Choroid plexus epithelial cell (primary cell): ENCODE results near the gene SCO1.
"Not testable (repeated sequence)": the region's sequence is repeated elsewhere in the genome, so short reads cannot be mapped to it uniquely, and the experiment has no call there.

Experiments
- DNase-seq: peaks from one replicate; pipeline ENCODE4 v3.0.0-alpha.2; 2010; ENCODE audit warnings: low read depth
- H3K4me3 ChIP-seq: 2 replicates; pipeline ENCODE4 v1.5.1; 2011; ENCODE audit warnings: low read depth, mild to moderate bottlenecking, control low read depth, low read length, moderate library complexity
- TF ChIP-seq, protein P1 (sequence below): conservative IDR thresholded peaks from 2 replicates; pipeline ENCODE4 v1.5.1; 2011; ENCODE audit warnings: low read depth, mild to moderate bottlenecking, control low read depth, inconsistent platforms, low read length, moderate library complexity

SCO1 gene

DNA sequence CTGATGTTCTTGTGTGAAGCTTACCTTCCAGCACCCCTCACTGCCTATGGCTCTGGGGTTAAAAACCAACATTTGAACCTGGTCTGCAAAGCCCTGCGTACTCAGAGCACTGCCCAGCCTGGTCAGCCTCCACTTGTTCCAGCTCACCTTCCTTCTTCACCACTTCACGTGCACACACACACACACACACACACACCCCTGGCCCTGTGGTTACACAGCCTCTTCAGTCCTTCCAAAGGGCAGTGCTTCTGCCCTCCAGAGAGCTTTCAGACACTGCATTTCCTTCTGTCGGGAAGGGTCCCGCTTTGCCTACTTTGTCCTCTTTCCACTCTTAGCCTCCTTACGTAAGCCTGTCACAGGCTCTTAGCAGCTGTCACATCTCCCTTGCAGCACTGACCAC is 42.1 kb upstream of the SCO1 start:
- DNase-seq: no peak
- no peak overlapping the region for H3K4me3 ChIP-seq
- TF ChIP-seq, protein P1, sequence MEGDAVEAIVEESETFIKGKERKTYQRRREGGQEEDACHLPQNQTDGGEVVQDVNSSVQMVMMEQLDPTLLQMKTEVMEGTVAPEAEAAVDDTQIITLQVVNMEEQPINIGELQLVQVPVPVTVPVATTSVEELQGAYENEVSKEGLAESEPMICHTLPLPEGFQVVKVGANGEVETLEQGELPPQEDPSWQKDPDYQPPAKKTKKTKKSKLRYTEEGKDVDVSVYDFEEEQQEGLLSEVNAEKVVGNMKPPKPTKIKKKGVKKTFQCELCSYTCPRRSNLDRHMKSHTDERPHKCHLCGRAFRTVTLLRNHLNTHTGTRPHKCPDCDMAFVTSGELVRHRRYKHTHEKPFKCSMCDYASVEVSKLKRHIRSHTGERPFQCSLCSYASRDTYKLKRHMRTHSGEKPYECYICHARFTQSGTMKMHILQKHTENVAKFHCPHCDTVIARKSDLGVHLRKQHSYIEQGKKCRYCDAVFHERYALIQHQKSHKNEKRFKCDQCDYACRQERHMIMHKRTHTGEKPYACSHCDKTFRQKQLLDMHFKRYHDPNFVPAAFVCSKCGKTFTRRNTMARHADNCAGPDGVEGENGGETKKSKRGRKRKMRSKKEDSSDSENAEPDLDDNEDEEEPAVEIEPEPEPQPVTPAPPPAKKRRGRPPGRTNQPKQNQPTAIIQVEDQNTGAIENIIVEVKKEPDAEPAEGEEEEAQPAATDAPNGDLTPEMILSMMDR: no peak

DNA sequence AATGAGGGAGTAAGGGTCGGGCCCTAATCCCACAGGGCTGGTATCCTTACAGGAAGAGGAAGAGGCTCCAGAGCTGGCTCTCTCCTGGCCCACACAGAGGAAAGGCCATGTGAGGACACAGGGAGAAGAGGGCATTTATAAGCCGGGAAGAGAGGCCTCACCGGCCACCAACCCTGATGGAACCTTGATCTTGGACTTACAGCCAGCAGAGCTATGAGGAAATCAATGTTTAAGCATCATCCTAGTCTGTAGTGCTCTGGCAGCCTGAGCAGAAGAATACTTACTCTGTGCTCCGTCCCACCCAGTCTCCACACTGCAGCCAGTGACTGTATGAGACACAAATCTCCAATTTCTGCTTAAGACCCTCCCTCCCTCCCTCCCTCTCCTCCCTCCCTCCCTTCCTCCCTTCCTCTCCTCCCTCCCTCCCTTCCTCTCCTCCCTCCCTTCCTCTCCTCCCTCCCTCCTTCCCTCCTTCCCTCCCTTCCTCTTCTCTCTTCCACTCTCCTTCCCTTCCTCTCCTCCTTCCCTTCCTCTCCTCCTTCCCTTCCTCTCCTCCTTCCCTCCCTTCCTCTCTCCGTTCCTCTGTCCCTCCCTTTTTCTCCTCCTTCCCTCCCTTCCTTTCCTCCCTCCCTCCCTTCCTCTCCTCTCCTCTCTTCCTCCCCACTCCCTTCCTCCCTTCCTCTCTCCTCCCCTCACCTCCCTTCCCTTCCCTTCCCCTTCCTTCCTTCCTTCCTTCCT is 41.4 kb upstream of the SCO1 start:
- TF ChIP-seq, protein P1: no peak
- no peak for DNase-seq
- no peak overlapping the region for H3K4me3 ChIP-seq

DNA sequence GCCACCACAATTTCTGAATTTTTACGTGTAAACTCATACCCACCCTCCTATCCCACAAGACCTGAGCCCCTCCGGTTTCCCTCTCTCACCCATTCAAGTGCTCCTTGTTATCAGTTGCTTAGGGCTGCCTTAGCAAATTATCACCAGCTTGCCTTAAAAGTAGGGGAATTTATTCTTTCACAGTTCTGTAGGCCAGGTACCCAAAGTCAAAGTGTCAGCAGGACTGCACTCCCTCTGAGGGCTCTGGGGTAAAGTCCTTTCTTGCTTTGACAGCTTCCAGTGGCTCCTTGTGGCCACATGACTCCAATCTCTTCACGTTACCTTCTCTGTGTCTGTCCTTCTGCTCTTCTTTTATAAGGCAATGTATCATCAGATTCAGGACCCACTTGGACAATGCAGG is 40.4 kb upstream of the SCO1 start:
- DNase-seq: no peak
- TF ChIP-seq, protein P1: no peak
- H3K4me3 ChIP-seq: no peak overlapping the region

DNA sequence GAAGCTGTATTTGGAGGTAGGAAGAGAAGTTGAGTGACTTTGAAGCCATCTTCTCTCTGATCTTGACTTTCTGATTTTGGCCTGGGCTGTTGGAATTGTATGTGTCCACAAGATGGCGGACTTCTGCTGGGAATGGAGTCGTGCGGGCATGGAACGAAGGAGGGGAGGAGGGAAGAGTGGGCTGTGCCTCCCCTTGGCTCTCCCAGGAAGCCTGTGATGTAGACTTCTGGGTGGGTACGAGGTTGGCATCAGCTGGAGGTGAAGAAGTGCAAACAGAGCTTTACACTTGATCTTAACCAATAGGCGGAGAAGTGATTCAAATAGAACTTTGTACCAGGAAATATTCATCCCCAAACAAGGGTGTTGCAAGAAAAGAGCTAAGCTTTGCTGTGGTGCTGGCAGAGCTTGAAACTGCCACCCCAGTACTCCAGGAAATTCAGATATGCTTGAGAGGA is 39.9 kb upstream of the SCO1 start:
- TF ChIP-seq, protein P1: peak; percentile 91
- DNase-seq: peak; percentile 76
- H3K4me3 ChIP-seq: no peak overlapping the region

DNA sequence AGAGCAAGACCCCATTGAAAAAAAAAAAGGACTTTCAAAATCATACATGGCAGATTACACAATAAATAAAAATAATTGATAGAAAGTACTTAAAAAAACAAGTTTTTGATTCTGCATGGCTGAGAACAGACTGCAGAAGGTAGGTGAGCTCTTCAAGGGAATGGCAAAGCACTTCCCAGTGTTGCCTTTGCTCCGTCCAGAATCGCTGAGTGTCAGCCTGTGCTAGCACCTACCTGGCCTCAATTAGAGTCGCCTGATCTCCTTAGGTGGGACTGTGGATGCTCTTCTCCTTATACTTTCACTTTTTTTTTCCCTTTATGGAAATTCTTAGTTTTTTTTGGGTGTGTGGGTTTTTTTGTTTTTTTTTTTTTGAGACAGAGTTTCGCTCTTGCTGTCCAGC is 38.5 kb upstream of the SCO1 start:
- no peak overlapping the region for H3K4me3 ChIP-seq
- TF ChIP-seq, protein P1: no peak
- DNase-seq: no peak

DNA sequence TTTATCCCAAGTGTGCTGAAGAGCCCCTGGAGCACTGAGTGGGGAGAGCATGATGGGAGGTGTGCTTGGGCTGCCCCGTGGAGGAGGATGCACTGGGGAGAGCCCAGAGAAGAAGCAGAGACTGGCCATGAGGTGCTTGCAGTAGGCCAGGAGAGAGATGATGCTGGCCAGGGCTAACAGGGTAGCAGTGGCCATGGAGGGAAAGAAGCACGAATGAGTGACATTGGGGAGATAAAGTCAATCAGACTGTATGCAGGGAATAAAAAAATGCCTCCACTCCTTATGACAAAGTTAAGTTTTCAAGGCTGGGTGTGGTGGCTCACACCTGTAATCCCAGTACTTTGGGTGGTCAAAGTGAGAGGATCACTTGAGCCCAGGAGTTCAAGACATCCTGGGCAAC is 37.9 kb upstream of the SCO1 start:
- H3K4me3 ChIP-seq: no peak overlapping the region
- TF ChIP-seq, protein P1: no peak

DNA sequence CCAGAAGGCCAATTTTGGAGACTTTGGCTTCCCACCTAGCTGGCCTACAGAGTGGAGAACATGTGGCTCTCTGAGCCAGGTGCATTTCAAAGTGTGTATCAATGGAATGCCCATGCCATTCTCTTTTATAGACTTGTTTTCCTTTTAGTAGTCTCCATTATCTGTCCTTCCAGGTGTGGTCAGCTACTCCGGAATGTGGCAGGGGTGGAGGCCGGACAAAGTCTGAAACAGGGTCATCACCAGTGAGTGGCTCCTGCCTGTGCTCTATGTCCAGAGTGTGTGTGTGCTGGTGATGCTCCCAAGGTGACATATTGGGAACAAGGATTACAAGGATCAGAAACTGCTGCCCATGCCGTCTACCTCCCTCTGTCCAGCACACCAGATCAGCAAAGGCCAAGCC is 36.3 kb upstream of the SCO1 start:
- TF ChIP-seq, protein P1: no peak
- no peak overlapping the region for H3K4me3 ChIP-seq
- no peak for DNase-seq

More for the DNA sequence above, 37.9 kb upstream of the SCO1 start:
- no peak for DNase-seq

DNA sequence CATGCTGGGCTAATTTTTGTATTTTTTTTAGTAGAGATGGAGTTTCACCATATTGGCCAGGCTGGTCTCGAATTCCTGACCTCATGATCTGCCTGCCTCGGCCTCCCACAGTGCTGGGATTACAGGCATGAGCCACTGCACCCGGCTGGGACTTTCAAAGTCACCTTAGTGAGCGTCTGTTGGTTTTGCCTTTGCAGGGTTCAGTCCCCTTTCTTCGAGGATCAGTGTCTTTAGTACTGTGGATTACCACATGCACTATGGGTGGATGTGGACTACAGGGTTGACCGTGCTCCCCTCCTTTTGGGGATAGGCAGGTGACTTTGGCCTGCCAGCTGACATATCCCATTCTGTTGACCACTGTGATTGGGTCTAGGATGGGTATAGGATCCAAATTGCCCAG is 34.8 kb upstream of the SCO1 start:
- not testable (repeated sequence) for H3K4me3 ChIP-seq, DNase-seq
